Measurements from ENCODE around the gene ECHS1. TPM values are rescaled to one million over a fixed set of nuclear protein-coding genes. Genes with fewer than 3 reads are reported as not detected.
"Not testable (repeated sequence)": the region's sequence is repeated elsewhere in the genome, so short reads cannot be mapped to it uniquely, and the experiment has no call there.

ECHS1 gene
- 40.8 and 41.2 TPM in 2 replicates for total RNA-seq

DNA sequence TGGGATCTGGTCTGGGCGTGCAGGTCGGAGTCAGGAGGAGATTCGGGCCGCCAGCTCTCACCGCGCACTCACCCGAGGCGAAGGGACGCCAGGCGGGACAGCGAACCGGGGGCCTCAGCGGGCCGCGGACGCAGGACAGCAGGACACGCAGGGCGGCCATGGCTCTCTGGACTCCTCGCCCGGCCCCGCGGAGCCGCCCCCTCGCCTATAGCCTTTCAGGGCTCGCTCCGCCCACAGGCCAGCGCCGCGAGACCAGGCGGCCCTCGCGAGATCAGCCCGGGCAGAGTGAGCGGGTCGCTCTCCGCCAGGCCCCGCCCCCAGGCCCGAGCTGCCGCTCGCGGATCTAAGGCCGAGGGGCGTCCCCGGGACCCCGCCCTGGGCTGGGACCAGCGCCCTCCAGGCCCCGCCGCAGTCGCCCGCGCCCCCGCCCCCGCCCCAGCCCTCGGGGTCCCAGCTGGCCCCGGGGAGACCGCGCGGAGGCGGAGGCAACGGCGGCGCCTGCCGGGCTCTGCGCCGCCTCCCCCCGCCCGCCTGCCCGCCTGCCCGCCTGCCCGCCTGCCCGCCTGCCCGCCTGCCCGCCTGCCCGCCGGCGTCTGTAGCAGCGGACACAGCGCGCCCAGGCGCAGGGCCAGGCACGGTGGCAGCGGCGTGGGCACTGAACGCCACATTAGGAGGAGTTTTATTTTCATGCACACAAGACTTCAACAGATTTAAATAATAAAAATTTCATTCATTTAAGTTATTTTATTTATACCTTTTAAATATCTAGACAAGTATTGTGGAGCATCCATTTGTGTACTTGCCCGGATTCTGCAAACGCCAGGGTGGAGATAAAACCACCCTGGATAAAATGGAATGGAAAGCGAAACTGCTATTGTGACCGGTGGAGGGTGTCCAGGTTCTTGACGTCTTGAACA, at the start of gene ECHS1:
TSS of gene ECHS1 (minus strand) at position 181 of the 917 bp plus-strand sequence. CDS start at position 160, 21 bp downstream.
- intact Hi-C loops (cut with micrococcal nuclease): loop anchor here (1.0 kb wide), 3 partner anchors 13 to 64 kb away; partner anchors contain the start of gene MTG1

DNA sequence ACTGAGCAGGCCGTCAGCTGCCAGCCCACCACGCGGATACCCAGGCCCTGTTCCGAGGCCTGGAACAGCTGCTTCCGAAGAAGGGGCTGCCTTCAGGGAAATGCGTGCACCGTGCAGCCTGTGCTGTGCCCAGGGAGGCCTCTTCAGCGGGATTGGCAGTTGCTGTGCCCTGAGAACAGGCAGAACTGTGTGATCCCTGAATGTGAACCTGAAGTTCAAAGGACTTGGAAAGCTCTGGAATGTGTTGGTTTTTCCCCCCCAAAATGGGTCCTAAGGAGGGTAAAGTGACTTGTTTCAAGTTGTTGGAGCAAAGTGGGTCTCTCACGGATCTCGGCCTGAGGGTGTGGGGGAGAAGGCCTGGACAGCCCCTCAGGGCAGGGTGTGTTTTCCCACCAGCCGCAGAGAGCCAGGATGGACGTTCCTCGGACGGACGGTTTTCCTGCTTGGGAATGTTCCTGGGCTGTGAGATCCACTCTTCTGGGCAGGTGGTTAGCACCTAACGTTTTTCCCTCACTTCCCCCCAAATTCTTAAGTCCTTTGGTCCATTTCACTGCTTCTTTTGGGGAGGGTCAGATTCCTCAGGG, 49.2 kb upstream of the ECHS1 start:
- intact Hi-C loops (cut with micrococcal nuclease): no loop called here

DNA sequence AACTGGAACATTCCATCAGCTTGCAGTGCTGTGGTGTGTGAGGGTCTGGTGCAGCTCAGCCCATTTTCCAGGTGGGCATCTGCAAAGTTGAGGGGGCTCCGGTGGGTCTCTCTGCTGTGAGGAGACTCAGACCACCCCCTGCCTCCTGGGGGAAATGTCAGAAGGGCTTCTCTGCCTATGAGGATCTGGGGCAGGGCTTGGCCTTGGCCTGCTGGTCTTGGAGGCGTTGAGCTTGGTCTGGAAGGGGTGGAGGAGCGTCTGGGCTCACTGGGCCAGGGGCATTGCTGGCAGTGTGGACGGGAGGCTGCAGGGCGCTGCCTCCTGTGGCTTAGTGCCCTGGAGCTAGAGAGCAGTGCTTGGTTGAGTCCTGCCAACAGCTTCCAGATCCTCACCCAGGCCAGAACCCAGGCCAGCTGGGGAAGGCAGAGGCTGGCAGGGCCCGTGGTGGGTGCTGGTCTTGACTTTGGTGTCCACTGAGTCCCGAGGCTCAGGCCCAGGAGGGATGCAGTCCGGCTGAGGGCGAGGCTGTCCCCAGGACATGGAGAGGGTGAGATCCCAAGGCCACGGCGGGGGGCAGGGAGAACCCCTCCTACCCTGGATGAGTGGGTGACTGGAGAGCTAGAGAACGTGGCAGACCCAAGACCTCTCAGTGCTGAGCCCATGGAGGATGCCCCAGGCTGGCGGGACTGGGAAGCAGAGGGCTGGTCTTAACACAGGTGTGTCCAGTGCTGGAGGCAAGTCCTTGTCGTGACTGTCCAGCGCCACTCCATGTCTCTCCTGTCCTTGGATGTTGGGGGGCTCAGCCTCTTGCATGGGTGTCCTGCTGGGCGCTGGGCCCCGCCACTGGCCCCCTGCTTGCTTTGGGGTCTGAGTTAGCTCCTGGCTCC, 48.4 kb upstream of the ECHS1 start:
- intact Hi-C loops (cut with micrococcal nuclease): no loop called here

DNA sequence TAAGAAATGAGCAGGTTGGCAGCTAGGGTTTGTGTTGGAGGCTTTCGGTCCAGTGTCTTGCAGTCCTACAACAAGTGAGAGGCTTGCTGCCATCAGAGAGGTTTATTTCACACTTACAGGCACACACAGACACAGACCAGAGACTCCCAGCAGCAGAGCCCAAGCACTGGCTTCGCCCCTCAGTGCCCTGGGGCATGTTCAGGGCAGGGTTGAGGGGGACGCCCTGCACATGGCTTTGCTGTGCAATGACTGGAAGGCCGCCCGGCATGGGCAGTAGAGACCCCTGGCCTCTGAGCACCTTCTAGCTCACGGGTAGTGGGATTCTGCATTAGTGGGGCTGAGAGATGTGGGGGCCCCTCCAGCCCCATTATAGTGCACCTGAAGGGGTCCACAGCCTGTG, 47.4 kb upstream of the ECHS1 start:
- intact Hi-C loops (cut with micrococcal nuclease): no loop called here

DNA sequence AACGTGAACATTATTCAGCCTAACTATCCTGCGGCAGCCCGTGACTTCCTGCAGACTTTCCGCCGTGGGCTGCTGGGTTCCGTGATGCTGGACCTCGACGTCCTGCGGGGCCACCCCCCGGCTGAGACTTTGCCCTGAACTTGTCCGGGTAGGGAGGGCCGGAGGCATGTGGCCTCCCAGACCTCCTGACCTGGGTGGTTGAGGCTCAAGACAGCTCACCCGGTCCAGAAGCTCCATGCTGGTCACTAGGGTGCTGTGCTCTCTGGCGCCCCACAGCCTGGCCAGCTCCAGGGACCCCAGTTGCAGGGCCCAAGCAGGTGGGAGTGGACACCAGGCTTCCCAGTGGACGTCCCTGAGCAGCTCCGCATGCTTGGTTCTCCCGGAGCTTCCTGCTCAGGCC, 46.9 kb upstream of the ECHS1 start:
- intact Hi-C loops (cut with micrococcal nuclease): no loop called here

DNA sequence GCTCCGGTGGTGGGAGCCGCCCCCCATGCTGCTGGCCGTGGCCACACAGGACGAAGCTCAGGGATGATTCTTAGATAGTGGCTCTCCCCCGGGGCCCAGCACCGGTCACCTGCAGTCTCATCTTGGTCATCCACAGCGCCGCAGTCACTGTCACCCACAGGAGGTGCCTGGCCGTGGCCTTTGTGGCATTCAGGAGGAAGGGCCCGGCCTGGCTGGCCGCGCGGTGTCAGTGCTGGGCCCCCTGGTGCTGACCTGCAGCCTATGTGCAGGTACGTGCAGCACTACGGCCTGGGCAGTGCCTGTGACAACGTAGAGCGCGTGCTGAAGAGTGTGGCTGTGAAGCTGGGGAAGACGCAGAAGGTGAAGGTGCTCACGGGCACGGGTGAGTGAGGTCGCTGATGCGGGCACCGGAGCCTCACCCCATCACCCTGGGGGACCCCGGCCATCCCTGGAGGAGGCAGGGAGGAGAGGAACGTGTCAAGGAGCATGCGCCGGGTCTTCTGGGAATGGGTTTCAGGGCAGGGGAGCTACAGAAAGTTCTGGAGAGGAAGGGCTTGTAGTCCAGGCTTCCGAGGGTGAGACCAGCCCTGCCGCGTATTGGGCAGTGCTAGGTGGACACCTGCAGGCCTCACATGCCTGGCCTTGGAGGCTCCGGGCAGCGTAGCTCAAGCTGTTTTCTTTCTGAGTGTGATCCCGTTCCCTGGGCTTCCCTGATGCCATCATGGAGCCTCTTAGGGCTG, 46.2 kb upstream of the ECHS1 start:
- intact Hi-C loops (cut with micrococcal nuclease): no loop called here

DNA sequence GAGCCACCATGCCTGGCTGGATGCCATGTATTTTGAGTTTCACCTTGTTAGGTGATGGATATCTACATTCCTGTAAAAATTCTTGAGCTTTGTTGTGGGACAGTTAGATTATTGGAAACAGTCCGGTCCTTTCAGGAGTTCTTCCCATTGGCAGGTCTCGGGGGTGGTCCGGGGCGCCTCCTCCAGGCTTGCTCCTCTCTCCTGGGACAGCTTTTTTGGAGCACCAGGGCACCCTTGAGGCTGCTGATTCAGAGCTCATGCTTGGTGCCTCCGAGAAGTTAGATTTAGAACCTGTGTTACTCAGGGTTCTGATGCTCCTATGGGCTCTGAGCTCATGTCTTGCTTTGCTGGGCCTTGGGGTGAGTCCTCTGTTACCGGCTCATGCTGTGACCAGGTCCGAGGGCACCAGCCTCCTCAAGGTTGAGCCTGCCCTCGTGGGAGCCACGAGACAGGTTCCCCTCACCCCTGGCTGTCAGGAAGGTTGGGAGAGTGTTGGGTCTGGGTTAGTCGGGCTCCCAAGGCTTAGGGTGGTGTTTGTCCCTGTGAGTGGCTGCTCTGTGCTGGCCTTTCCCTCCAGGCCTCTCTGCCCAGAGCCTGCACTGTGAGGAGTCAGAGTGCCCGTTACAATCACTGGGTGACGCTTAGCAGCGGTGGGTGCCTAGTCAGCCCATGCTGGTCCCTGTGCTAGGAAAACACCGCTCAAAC, 45.3 kb upstream of the ECHS1 start:
- intact Hi-C loops (cut with micrococcal nuclease): no loop called here

DNA sequence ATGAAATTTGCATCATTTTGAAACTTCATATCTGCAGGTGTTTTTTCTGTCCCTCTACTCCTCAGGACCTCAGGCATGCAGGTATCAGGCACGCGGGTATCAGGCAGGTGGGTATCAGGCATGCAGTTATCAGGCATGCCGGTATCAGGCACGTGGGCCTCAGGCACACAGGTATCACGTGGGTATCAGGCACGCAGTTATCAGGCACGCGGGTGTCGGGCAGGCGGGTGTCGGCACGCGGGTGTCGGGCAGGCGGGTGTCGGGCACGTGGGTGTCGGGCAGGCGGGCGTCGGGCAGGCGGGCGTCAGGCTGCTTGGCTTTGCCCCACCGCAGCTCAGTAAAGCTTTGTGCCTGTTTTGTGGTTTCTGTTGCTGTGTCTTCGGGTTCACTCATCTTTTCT, 42.6 kb upstream of the ECHS1 start:
- intact Hi-C loops (cut with micrococcal nuclease): no loop called here

DNA sequence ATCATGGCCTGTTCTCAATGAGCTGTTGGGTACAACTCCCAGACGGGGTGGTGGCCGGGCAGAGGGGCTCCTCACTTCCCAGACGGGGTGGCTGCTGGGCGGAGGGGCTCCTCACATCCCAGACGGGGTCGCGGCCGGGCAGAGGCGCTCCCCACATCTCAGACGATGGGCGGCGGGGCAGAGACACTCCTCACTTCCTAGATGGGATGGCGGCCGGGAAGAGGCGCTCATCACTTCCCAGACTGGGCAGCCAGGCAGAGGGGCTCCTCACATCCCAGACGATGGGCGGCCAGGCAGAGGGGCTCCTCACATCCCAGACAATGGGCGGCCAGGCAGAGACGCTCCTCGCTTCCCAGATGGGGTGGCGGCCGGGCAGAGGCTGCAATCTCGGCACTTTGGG, 41.2 kb upstream of the ECHS1 start:
- intact Hi-C loops (cut with micrococcal nuclease): not testable (repeated sequence)

DNA sequence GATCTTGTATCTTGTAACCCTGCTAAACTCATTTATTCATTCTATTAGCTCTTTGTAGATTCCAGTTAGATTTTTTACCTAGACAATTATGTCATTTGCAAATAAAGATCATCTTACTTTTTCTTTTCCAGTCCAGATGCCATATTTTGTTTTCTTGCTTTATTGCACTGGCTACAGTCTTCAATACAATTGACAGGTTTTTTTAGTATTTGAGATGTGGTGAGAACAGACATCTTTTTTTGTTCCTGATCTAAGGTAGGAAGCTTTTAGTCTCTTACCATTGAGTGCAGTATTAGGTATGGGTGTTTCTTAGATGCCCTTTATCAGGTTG, 39.2 kb upstream of the ECHS1 start:
- intact Hi-C loops (cut with micrococcal nuclease): no loop called here

DNA sequence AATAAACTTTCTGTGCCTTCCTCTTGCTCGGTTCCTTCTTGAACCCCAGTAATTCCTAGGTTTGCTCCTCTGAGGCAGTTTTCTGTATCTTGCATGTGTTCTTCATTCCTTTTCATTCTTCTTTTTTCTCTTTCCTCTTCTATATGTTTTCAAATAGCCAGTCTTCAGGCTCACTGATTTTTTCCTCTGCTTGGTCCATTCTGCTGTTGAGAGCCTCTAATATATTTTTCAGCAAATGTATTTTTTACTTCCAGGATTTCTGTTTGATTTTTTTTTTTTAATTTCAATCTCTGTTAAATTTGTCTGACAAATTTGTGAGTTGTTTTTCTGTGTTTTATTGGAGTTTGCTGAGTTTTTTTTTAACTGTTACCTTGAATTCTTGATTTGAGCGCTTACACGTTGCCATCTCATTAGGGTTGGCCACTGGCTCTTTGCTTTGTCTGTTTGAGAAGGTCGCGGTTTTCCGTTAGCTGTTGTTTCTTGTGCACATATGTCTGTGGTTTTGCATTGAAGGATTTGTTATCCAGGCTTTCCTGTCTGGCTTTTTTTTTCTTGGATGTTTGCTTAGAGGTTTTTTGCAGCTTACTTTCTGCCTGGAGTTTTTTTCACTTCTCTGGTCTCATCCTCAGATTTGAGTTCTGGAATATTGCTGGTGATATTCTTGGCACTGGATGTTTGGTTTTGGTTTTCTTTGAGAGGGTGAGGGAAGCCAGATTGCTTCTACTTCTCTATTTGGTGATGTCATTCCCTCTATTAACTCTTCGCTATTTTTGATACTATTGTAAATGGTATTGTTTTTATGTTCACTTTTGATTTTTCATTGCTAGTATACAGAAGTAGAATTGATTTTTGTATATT, 38.6 kb upstream of the ECHS1 start:
- intact Hi-C loops (cut with micrococcal nuclease): no loop called here

DNA sequence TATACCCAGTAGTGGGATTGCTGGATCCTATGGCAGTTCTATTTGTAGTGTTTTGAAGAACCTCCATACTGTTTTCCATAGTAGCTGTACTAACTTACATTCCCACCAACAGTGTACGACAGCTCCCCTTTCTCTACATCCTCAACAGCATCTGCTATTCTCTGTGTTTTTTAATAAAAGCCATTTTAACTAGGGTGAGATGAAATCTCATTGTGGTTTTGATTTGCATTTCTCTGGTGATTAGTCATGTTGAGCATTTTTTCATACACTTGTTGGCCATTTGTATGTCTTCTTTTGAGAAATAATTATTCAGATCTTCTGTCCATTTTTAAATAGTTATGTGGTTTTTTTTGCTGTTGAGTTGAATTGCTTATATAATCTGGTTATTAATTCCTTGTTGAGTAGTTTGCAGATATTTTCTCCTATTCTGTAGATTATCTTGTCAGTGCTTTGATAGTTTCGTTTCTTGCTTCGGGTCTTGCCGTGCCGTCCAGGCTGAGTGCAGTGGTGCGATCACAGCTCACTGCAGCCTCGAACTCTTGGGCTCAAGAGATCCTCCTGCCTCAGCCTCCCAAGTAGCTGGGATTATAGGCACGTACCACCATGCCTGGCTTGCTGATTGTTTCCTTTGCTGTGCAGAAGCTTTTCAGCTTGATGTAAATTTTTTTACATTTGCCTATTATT, 32.8 kb upstream of the ECHS1 start:
- intact Hi-C loops (cut with micrococcal nuclease): no loop called here

DNA sequence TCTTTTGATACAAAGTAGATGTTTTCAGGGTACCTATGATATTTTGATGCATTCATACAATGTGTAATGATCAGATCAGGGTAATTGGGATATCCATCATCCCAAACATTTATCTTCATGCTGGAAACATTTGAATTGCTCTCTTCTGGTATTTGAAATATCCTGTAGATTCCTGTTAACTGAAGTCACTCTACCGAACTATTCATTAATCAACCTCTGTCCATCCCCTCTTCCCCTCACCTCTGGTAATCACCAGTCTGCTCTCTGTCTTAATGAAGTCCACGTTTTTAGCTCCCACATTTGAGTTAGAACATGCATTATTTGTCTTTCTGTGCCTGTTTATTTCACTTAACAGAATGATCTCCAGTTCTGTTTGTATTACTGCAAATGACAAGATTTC, 32.1 kb upstream of the ECHS1 start:
- intact Hi-C loops (cut with micrococcal nuclease): no loop called here

DNA sequence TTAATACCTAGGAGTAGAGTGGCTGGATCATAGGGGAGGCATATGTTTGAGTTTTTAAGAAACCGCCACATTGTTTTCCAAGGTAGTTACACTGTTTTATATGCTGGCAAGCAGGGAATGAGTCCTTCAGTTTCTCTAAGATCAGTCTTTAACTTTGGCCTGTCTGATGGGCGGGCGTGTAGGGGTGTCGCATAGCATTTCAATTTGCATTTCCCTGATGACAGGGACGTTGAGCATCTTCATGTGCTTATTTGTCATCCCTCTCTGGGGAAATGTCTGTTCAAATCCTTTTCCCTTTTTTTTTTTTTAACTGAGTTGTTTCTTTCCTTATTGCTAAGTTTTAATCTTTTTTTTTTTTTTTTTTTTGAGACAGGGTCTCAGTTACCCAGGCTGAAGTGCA, 30.6 kb upstream of the ECHS1 start:
- intact Hi-C loops (cut with micrococcal nuclease): no loop called here

DNA sequence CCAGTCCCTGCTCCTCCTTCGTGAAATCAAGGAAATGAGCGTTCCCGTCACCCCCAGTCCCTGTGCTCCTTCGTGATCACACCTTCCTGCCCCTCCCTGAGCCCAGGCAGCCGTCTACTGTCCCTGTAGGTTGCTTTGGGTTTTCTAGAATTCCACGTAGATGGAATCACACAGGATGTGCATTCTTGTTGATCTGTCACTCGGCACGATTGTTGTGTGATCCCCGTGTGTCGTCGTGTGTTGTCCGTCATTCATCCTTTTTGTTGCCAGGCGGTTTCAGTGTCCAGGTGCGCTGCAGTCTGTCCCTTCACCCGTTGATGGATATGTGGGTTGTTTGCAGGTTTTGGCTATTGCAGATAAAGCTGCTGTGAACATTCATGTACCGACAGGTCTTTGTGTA, 30.2 kb upstream of the ECHS1 start:
- intact Hi-C loops (cut with micrococcal nuclease): no loop called here

DNA sequence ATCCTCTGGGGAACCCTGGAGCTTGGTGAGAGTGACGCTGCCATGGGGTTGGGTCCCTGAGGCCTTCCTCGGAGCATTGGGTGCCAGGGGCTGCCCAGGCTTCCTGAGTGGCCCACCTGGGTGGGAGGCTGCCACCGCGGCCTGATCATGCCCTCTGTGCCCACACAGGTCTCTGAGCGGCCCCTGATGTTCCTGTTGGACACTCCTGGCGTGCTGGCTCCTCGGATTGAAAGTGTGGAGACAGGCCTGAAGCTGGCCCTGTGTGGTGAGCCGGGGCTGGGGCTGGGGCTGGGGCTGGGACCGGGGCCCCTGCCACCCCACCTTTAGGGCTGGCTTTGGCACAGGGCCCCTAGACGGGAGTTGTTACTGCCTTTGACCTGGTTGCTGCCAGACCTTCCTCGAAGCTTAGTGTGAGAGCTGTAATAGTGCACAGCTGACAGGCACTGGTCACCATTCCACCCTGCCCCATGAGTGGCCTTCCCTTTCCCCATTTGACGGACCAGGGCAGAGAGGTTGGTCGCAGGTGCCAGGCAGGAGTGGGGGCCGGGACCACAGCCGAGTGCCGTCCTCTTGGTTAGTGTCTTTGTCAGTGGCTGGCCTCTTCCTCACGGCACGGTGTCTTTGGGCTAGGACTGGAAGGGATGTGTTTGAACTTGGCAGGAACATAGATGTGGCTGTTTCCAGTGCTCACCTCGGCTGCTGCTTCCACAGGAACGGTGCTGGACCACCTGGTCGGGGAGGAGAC, 29.0 kb upstream of the ECHS1 start:
- intact Hi-C loops (cut with micrococcal nuclease): no loop called here

DNA sequence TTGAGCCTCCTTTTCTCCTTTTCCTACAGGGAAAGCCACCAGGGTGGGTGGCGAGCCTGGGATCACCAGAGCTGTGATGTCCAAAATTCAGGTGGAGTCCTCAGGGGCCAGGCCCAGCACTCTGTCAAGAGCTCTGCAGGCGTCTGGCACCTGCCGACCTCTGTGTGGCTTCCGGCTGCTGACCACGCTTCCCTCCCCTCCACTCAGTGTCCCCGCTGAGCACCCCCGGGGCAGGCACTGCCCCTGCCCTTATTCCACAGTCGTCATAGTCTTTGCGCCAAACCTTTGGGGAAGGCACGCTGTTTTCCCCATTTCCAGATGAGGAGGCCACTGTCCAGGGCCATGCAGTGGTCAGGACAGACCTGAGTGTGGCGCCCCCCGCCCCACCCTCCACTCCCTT, 28.3 kb upstream of the ECHS1 start:
- intact Hi-C loops (cut with micrococcal nuclease): no loop called here

DNA sequence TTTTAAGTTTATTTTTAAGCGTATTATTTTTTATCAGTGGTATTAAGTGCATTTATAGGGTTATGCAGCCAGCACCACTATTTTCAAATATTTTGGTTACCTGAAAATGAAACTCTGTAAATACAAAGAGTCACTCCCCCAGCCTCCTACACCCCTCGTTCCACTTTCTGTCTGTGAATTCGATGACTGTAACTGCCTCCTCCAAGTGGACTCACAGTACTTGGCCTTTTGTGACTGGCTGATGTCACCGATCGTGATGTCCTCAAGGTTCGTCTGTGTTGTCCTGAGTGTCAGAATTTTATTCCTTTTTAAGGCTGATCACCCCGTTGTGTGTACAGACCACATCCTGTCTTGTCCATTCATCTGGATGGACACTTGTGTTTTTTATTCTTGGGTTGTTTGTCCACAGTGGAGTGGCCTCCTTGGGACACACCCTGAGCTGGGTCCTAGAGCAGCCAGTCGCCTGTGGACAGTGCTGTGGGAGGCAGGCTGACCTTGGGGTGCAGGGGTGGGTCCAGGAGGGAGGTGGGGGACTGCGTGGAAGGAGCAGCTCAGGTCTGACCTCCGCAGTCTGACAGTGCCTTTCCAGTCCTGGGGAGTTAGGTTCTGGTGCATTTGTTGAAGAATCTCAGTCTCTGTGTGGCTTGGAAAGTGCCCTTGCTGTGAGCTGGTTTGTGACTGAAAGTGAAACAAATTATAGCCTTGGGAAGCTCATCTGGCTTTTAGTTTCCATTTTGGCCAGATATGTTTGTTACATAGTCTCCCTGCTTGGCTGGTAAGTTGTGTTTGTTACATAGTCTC, 27.7 kb upstream of the ECHS1 start:
- intact Hi-C loops (cut with micrococcal nuclease): no loop called here
